Neural progenitor cell (in vitro differentiated cells): Measurements from ENCODE around the gene TULP3. TPM values are rescaled to one million over a fixed set of nuclear protein-coding genes. Genes with fewer than 3 reads are reported as not detected.

Experiments
- DNase-seq: peaks from one replicate; pipeline ENCODE4 v3.0.0-alpha.2; 2016; ENCODE audit warnings: low spot score
- H2AFZ ChIP-seq: fragments of 200-600 bp; sonication (generic); replicated peaks from 2 replicates; pipeline ENCODE4 v1.6.1; 2016; ENCODE audit warnings: antibody characterized with exemption
- H3F3A ChIP-seq: fragments of 200-600 bp; sonication (generic); 2 replicates; pipeline ENCODE4 v1.6.1; 2016; ENCODE audit warnings: antibody characterized with exemption, low read depth
- H3K27ac ChIP-seq: fragments of 200-600 bp; sonication (generic); 2 replicates; pipeline ENCODE4 v1.5.1; 2016; ENCODE audit warnings: mild to moderate bottlenecking
- H3K27me3 ChIP-seq: fragments of 200-600 bp; sonication (generic); 2 replicates; pipeline ENCODE4 v1.6.1; 2016; ENCODE audit warnings: mild to moderate bottlenecking, moderate library complexity
- H3K36me3 ChIP-seq: fragments of 200-600 bp; sonication (generic); 2 replicates; pipeline ENCODE4 v1.5.1; 2016
- H3K4me1 ChIP-seq: fragments of 200-600 bp; sonication (generic); 2 replicates; pipeline ENCODE4 v1.6.1; 2016; ENCODE audit warnings: mixed run types
- H3K4me2 ChIP-seq: fragments of 200-600 bp; sonication (generic); 2 replicates; pipeline ENCODE4 v1.6.1; 2016
- H3K4me3 ChIP-seq: fragments of 200-600 bp; sonication (generic); 2 replicates; pipeline ENCODE4 v1.5.1; 2016
- H3K79me2 ChIP-seq: fragments of 200-600 bp; sonication (generic); 2 replicates; pipeline ENCODE4 v1.6.1; 2016; ENCODE audit warnings: low read depth
- H3K9ac ChIP-seq: fragments of 200-600 bp; sonication (generic); 2 replicates; pipeline ENCODE4 v1.6.1; 2016
- H3K9me3 ChIP-seq: fragments of 200-600 bp; sonication (generic); 2 replicates; pipeline ENCODE4 v1.5.1; 2016; ENCODE audit warnings: low read depth
- H4K20me1 ChIP-seq: fragments of 200-600 bp; sonication (generic); 2 replicates; pipeline ENCODE4 v1.6.1; 2016; ENCODE audit warnings: low read depth
- H3K27ac Mint-ChIP-seq: 3 replicates; pipeline ENCODE4 v1.8.0; 2021; ENCODE audit warnings: mixed read lengths
- H3K27me3 Mint-ChIP-seq: 2 replicates; pipeline ENCODE4 v1.8.0; 2022; ENCODE audit warnings: low read depth, mild to moderate bottlenecking, inconsistent platforms, moderate library complexity, mixed read lengths; ENCODE audit not compliant: insufficient read depth
- H3K36me3 Mint-ChIP-seq: 3 replicates; pipeline ENCODE4 v1.8.0; 2021; ENCODE audit warnings: mixed read lengths
- H3K4me1 Mint-ChIP-seq: 3 replicates; pipeline ENCODE4 v1.8.0; 2021; ENCODE audit warnings: mixed read lengths
- H3K4me3 Mint-ChIP-seq: 3 replicates; pipeline ENCODE4 v1.8.0; 2021; ENCODE audit warnings: mild to moderate bottlenecking, moderate library complexity, mixed read lengths
- H3K9me3 Mint-ChIP-seq: 3 replicates; pipeline ENCODE4 v1.8.0; 2020; ENCODE audit warnings: mixed read lengths
- EZH2 ChIP-seq: fragments of 200-600 bp; sonication (generic); IDR thresholded peaks from 2 replicates; pipeline ENCODE4 v1.6.1; 2017; ENCODE audit warnings: antibody characterized with exemption, mild to moderate bottlenecking, moderate library complexity
- EZH2phosphoT487 ChIP-seq: fragments of 200-600 bp; sonication (generic); IDR thresholded peaks from 2 replicates; pipeline ENCODE4 v1.6.1; 2017; ENCODE audit warnings: antibody characterized with exemption
- total RNA-seq: library from RNA; depleted of rRNA; stranded (reverse); fragments of >200 nt; gene quantifications from 2 replicates; pipeline ENCODE4 v1.2.3, GENCODE V29; 2015; ENCODE audit warnings: low replicate concordance
- TF ChIP-seq, protein P1 (sequence below): fragments of 200-600 bp; sonication (generic); IDR thresholded peaks from 2 replicates; pipeline ENCODE4 v1.5.1; 2017; ENCODE audit warnings: antibody characterized with exemption, mild to moderate bottlenecking

Gene TULP3
- total RNA-seq, 1 donor from 2014 or later: 33.4 TPM

DNA sequence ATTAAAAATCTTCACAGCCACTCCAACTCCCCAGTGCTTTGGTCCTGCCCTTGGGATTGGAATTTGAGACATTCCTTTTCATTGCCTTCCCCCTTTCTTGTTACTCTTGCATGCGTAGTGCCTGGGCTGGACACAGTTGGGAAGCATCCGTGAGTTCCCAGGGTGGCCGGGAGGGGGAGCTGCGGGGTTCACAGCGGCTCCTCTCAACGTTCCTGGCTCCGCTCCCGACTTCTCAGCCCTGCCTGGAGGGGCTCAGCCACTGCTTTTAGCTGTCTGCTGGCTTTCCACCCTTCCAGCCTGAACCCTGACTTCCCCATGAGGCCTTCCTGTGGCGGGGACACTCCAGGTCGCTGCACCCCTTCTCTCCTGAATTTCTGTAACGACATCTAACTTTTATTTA, 37.1 kb upstream of the TULP3 start:
- Histone ChIP-seq H2AFZ (no peak overlapping the region), H3K36me3 (no peaks in the 10 kb centered on the region), H3F3A (peaks cover 18% of the 10 kb centered on the region), H3K79me2 (no peaks in the 10 kb centered on the region), H3K27ac (no peak overlapping the region), H3K9ac (no peak overlapping the region), H3K9me3 (no peaks in the 10 kb centered on the region), H3K27me3 (peaks cover 5% of the 10 kb centered on the region), H3K4me3 (no peak overlapping the region), H3K4me1 (peaks cover 23% of the 10 kb centered on the region), H3K4me2 (no peak overlapping the region), H4K20me1 (peaks cover 20% of the 10 kb centered on the region)
- peaks cover 11% of the 10 kb centered on the region for H3K27me3 Mint-ChIP-seq
- TF ChIP-seq EZH2phosphoT487: no peak
- TF ChIP-seq, protein P1, sequence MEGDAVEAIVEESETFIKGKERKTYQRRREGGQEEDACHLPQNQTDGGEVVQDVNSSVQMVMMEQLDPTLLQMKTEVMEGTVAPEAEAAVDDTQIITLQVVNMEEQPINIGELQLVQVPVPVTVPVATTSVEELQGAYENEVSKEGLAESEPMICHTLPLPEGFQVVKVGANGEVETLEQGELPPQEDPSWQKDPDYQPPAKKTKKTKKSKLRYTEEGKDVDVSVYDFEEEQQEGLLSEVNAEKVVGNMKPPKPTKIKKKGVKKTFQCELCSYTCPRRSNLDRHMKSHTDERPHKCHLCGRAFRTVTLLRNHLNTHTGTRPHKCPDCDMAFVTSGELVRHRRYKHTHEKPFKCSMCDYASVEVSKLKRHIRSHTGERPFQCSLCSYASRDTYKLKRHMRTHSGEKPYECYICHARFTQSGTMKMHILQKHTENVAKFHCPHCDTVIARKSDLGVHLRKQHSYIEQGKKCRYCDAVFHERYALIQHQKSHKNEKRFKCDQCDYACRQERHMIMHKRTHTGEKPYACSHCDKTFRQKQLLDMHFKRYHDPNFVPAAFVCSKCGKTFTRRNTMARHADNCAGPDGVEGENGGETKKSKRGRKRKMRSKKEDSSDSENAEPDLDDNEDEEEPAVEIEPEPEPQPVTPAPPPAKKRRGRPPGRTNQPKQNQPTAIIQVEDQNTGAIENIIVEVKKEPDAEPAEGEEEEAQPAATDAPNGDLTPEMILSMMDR: peak; percentile 90
- no peak overlapping the region for H3K27ac Mint-ChIP-seq
- H3K36me3 Mint-ChIP-seq: peaks cover 7% of the 10 kb centered on the region
- H3K4me1 Mint-ChIP-seq: peaks cover 34% of the 10 kb centered on the region
- peak; percentile 90 for DNase-seq
- H3K4me3 Mint-ChIP-seq: peak overlapping the region; percentile 33
- H3K9me3 Mint-ChIP-seq: no peaks in the 10 kb centered on the region

DNA sequence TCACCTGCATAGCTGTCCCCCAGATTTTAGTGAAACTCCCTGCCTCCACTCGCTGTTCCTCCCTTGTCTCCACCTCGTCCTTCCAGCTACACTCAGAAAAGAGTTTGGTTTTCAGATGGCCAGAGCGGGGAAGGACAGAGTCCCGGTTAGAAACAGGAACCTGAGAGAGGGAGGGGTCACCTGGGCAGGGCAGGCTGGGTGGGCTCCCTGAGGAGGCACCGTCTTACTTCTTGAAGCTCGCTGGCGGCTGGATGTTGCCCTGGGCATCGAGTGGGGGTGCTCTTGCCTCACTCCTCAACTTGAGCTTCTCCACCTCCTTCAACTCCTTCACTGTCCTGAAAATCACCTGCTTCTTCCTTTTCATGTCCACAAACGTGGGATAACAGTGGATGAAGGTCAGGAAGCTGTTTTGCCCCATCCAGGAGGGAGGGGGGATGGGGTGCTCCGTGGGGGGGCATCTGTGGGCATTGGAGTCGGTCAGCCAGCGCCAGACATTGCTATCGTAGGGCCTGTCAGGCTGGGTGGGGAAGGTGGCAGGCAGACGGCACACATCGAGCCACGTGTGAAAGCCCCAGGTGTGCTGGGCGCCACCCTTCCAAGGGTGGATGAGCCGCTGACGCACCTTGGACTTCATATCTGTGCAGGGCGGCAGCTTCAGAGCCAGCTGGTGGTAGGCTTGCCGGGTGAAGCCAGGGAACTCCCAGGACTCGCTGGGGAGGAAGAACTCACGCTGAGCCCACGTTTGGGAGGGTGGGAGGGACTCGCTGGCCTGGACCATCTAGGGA, 35.8 kb upstream of the TULP3 start:
- no peaks in the 10 kb centered on the region for H3K9me3 Mint-ChIP-seq
- peaks cover 25% of the 10 kb centered on the region for H4K20me1 ChIP-seq
- H3K9ac ChIP-seq: no peak overlapping the region
- H3K27me3 Mint-ChIP-seq: peaks cover 11% of the 10 kb centered on the region
- H3K4me3 Mint-ChIP-seq: no peak overlapping the region
- H3K36me3 ChIP-seq: peaks cover 5% of the 10 kb centered on the region
- H3K4me2 ChIP-seq: no peak overlapping the region
- no peak overlapping the region for H3K4me3 ChIP-seq
- H3K27ac Mint-ChIP-seq: no peak overlapping the region
- H3K4me1 ChIP-seq: peaks cover 25% of the 10 kb centered on the region
- no peak for DNase-seq
- TF ChIP-seq, protein P1: no peak
- TF ChIP-seq EZH2phosphoT487: no peak
- TF ChIP-seq EZH2: no peak
- H2AFZ ChIP-seq: no peak overlapping the region
- no peak overlapping the region for H3K27ac ChIP-seq
- peaks cover 14% of the 10 kb centered on the region for H3K36me3 Mint-ChIP-seq
- H3F3A ChIP-seq: peaks cover 28% of the 10 kb centered on the region
- peaks cover 22% of the 10 kb centered on the region for H3K4me1 Mint-ChIP-seq
- no peaks in the 10 kb centered on the region for H3K79me2 ChIP-seq
- H3K9me3 ChIP-seq: no peaks in the 10 kb centered on the region
- H3K27me3 ChIP-seq: peaks cover 5% of the 10 kb centered on the region

DNA sequence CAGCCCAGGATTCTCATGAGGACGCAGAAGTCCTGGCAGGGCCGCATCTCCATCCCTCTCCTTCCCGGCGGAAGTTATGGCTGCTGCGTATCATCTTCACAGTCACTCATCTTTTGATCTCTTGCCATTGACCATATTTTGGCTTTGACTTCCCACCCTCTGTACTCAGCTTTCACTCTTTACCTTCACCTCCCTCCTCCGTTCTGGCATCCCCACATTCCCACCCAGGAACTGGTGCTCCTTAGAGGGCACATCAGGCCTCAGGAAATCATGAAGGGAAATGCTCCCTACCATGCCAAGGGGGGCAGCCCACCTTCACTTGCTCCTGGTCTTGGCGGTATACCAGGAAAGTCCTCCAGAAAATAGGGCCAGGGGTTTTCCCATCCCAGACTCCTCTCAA, 35.1 kb upstream of the TULP3 start:
- no peaks in the 10 kb centered on the region for H3K79me2 ChIP-seq
- Mint-ChIP-seq H3K27me3 (peaks cover 11% of the 10 kb centered on the region), H3K4me3 (no peak overlapping the region), H3K36me3 (peaks cover 20% of the 10 kb centered on the region), H3K9me3 (no peaks in the 10 kb centered on the region), H3K27ac (no peak overlapping the region), H3K4me1 (peaks cover 20% of the 10 kb centered on the region)
- H3K4me2 ChIP-seq: no peak overlapping the region
- H3K4me1 ChIP-seq: peaks cover 25% of the 10 kb centered on the region
- peaks cover 25% of the 10 kb centered on the region for H4K20me1 ChIP-seq
- TF ChIP-seq EZH2 (no peak), EZH2phosphoT487 (no peak)
- TF ChIP-seq, protein P1: no peak
- DNase-seq: no peak
- H3K27ac ChIP-seq: no peak overlapping the region
- H3K36me3 ChIP-seq: peaks cover 8% of the 10 kb centered on the region
- H3K27me3 ChIP-seq: peaks cover 5% of the 10 kb centered on the region
- H3K9me3 ChIP-seq: no peaks in the 10 kb centered on the region
- H3K9ac ChIP-seq: no peak overlapping the region
- H2AFZ ChIP-seq: no peak overlapping the region
- H3F3A ChIP-seq: peaks cover 35% of the 10 kb centered on the region
- H3K4me3 ChIP-seq: no peak overlapping the region
